GM13976 (cell line): ENCODE measurements around the gene MYT1.
"Not testable (repeated sequence)": the region's sequence is repeated elsewhere in the genome, so short reads cannot be mapped to it uniquely, and the experiment has no call there.

ENCODE experiments used
- DNase-seq: peaks from one replicate; pipeline ENCODE4 v3.0.0; 2012; ENCODE audit warnings: low spot score
- CTCF ChIP-seq: IDR thresholded peaks from 2 replicates; pipeline ENCODE4 v1.5.1; 2012; ENCODE audit warnings: borderline replicate concordance, mild to moderate bottlenecking; ENCODE audit not compliant: insufficient read depth; ENCODE audit errors: extremely low read depth, missing control alignments, control extremely low read depth
- in situ Hi-C: fragments of 300-500 bp; cut with MboI; formaldehyde crosslinking; loops from one replicate; pipeline ENCODE4 v1.12.0; 2022; ENCODE audit warnings: low sequenced_read_pairs, mixed read lengths, inconsistent platforms; ENCODE audit not compliant: unreplicated experiment

MYT1 gene

GRCh38 chr20:64119681-64120341 lies 44.4 kb upstream of the MYT1 start:
- TF ChIP-seq CTCF: no peak
- no peak for DNase-seq
- in situ Hi-C loops: no loop called here

GRCh38 chr20:64121586-64121985 lies 42.7 kb upstream of the MYT1 start:
- no peak for DNase-seq
- in situ Hi-C loops: no loop called here
- no peak for TF ChIP-seq CTCF

GRCh38 chr20:64122927-64123326 lies 41.3 kb upstream of the MYT1 start:
- DNase-seq, in situ Hi-C loops: not testable (repeated sequence)

GRCh38 chr20:64123517-64123916 lies 40.7 kb upstream of the MYT1 start:
- DNase-seq, in situ Hi-C loops: not testable (repeated sequence)

GRCh38 chr20:64129146-64129782 lies 35.0 kb upstream of the MYT1 start:
- in situ Hi-C loops: no loop called here
- no peak for DNase-seq
- no peak for TF ChIP-seq CTCF

GRCh38 chr20:64130271-64130670 lies 34.0 kb upstream of the MYT1 start:
- in situ Hi-C loops: no loop called here
- DNase-seq: no peak
- TF ChIP-seq CTCF: no peak

GRCh38 chr20:64130876-64131275 lies 33.4 kb upstream of the MYT1 start:
- no peak for TF ChIP-seq CTCF
- in situ Hi-C loops: no loop called here
- no peak for DNase-seq
